Lower leg skin (tissue), 3 donors: ENCODE data around the gene SPSB3.

ENCODE experiments used
- CTCF ChIP-seq, 3 donors: fragments of 450-650 bp; IDR thresholded peaks; one replicate each; pipeline ENCODE4 v1.5.1; 2016; ENCODE audit warnings: antibody characterized with exemption in 3 of 3, mild to moderate bottlenecking in 3 of 3, moderate library complexity in 2 of 3
- POLR2A ChIP-seq, 2 donors: fragments of 450-650 bp; IDR thresholded peaks; one replicate each; pipeline ENCODE4 v1.6.1; 2016 to 2017; ENCODE audit warnings: antibody characterized with exemption in 2 of 2, mild to moderate bottlenecking in 1 of 2, moderate library complexity in 1 of 2

- TF ChIP-seq CTCF (IDR thresholded peaks at IDR 0.05) (no peak), POLR2A (IDR thresholded peaks at IDR 0.05) (no peak)
Observed at GRCh38 chr16:1751946-1752345, 30.4 kb downstream of the SPSB3 start.
